HepG2 (cell line): ENCODE measurements around the gene HHLA2. TPM values are rescaled to one million over a fixed set of nuclear protein-coding genes. Genes with fewer than 3 reads are reported as not detected.
"Not testable (repeated sequence)": the region's sequence is repeated elsewhere in the genome, so short reads cannot be mapped to it uniquely, and the experiment has no call there.

Experiments
- ATAC-seq: fragments of 200-7000 bp; cut with Tn5 transposase; 3 replicates; pipeline ENCODE4 v1.9.1; 2020; ENCODE audit warnings: mild to moderate bottlenecking, moderate library complexity
- BruUV-seq: library from RNA; stranded (reverse); fragments of 400-500 nt; replicated peaks from 2 replicates; lab custom pipeline; 2021; lab: Mats Ljungman, UMichigan
- CTCF ChIA-PET: fragments of 300-600 bp; formaldehyde crosslinking; extraction: SDS; loops from one replicate; lab custom pipeline; 2021; ENCODE audit warnings: low total read pairs, inconsistent platforms, low intra/inter-chr PET ratio; lab: Yijun Ruan, JAX
- POLR2A ChIA-PET: fragments of 350-600 bp; sonication (Branson Sonifier 250); formaldehyde crosslinking; loops from one replicate; lab custom pipeline; 2020; ENCODE audit warnings: antibody characterized with exemption, inconsistent platforms; lab: Yijun Ruan, JAX
- DNase-seq: peaks from one replicate; pipeline ENCODE4 v3.0.0-alpha.2; 2015; ENCODE audit warnings: low spot score
- FAIRE-seq: peaks from 3 replicates; lab custom pipeline; 2011; peaks lifted over from hg19 to GRCh38; lab: Jason Lieb, UNC
- H2AFZ ChIP-seq: one replicate; pipeline ENCODE4 v1.6.1; 2011; ENCODE audit warnings: low read length, inconsistent platforms
- H3K27ac ChIP-seq: fragments of 300-600 bp; 3 replicates; pipeline ENCODE4 v1.8.0; 2011; ENCODE audit warnings: mixed run types, mild to moderate bottlenecking, mixed read lengths, low read length, inconsistent platforms; ENCODE audit not compliant: insufficient read depth; ENCODE audit errors: extremely low read length
- H3K27me3 ChIP-seq, 2 experiments: fragments of 200-600 bp in 1 of 2; 2 replicates in 1 of 2; 3 replicates in 1 of 2; pipeline versions ENCODE4 v1.6.0 to v1.8.0; 2011; ENCODE audit warnings: low read length in 2 of 2, mild to moderate bottlenecking in 2 of 2, moderate library complexity in 2 of 2, inconsistent platforms in 1 of 2; ENCODE audit not compliant: insufficient read depth in 2 of 2, control insufficient read depth in 1 of 2
- H3K36me3 ChIP-seq, 2 experiments: fragments of 200-600 bp in 1 of 2; replicated peaks in 1 of 2; 2 replicates in 1 of 2; 3 replicates in 1 of 2; pipeline versions ENCODE4 v1.5.1 to v1.8.0; 2011; ENCODE audit warnings: low read length in 2 of 2, inconsistent platforms in 1 of 2; ENCODE audit not compliant: insufficient read depth in 2 of 2, control insufficient read depth in 1 of 2
- H3K4me1 ChIP-seq: 2 replicates; pipeline ENCODE4 v1.5.1; 2012; ENCODE audit warnings: low read length, inconsistent platforms; ENCODE audit not compliant: insufficient read depth
- H3K4me2 ChIP-seq: 2 replicates; pipeline ENCODE4 v1.6.0; 2011; ENCODE audit warnings: low read depth, low read length, inconsistent platforms
- H3K4me3 ChIP-seq, 3 experiments: fragments of 200-600 bp in 1 of 3; sonication (generic), shearing (Covaris generic) in 1 of 3; replicated peaks in 1 of 3; 2 replicates each; pipeline ENCODE4 v1.5.1; 2011 to 2016; ENCODE audit warnings: low read length in 3 of 3, inconsistent platforms in 2 of 3, low read depth in 2 of 3, mild to moderate bottlenecking in 2 of 3, control low read depth in 1 of 3, mixed read lengths in 1 of 3; ENCODE audit not compliant: insufficient read depth in 1 of 3
- H3K79me2 ChIP-seq: one replicate; pipeline ENCODE4 v1.6.1; 2011; ENCODE audit warnings: low read length, inconsistent platforms; ENCODE audit not compliant: insufficient read depth
- H3K9ac ChIP-seq: 2 replicates; pipeline ENCODE4 v1.6.0; 2011; ENCODE audit warnings: mild to moderate bottlenecking, low read depth, low read length, inconsistent platforms; ENCODE audit not compliant: insufficient read depth
- H3K9me3 ChIP-seq: 2 replicates; pipeline ENCODE4 v1.5.1; 2012; ENCODE audit warnings: mild to moderate bottlenecking, low read length
- H4K20me1 ChIP-seq: 2 replicates; pipeline ENCODE4 v1.6.0; 2011; ENCODE audit warnings: inconsistent platforms, mild to moderate bottlenecking, low read length, moderate library complexity; ENCODE audit not compliant: insufficient read depth
- ESRRA ChIP-seq: sonication (generic); formaldehyde crosslinking; IDR thresholded peaks from 2 replicates; pipeline ENCODE4 v1.5.1; 2020; ENCODE audit warnings: mild to moderate bottlenecking, low read depth, missing genetic modification reagents
- ZBTB40 ChIP-seq, 2 experiments: fragments of 450-650 bp in 1 of 2; sonication (generic) in 1 of 2; formaldehyde crosslinking in 1 of 2; IDR thresholded peaks; 2 replicates each; pipeline versions ENCODE4 v1.6.1 to v1.8.0; 2016 to 2022; ENCODE audit warnings: antibody characterized with exemption in 1 of 2, mild to moderate bottlenecking in 1 of 2, missing genetic modification reagents in 1 of 2
- WGBS: methylation state at CpG from one replicate; pipeline ENCODE4 v1.1.6; 2017; ENCODE audit warnings: low lambda C conversion rate; 5-methylcytosine and 5-hydroxymethylcytosine counted together
- in situ Hi-C: cut with HindIII; loops from 2 replicates; pipeline ENCODE4 v1.10.0; 2017; ENCODE audit warnings: low pct_unique_long_range_greater_than_20kb; ENCODE audit not compliant: extremely low pct_ligation_motif_present
- intact Hi-C: fragments of 100-400 bp; cut with micrococcal nuclease; formaldehyde crosslinking; loops from one replicate; pipeline ENCODE4 v1.10.0; 2022; ENCODE audit not compliant: unreplicated experiment
- polyA plus RNA-seq, 8 experiments: library from polyadenylated mRNA; depleted of rRNA in 3 of 8; stranded (reverse) in 7 of 8; unstranded in 1 of 8; fragments of >200 nt; fragmentation: Illumina TruSeq in 4 of 8; extraction: Trizol in 4 of 8; gene quantifications; 2 replicates each; pipeline versions ENCODE4 v1.2.1 to v1.2.3, GENCODE V29; 2011 to 2016; ENCODE audit warnings: low read depth in 4 of 8, missing spikeins in 1 of 8, mixed read lengths in 1 of 8; ENCODE audit not compliant: insufficient read depth in 1 of 8
- total RNA-seq, 5 experiments: library from RNA; depleted of rRNA; stranded (reverse); fragments of >200 nt; fragmentation: Illumina TruSeq; extraction: Trizol; gene quantifications; 2 replicates each; pipeline ENCODE4 v1.2.3, GENCODE V29; 2016; ENCODE audit warnings: low read depth in 1 of 5

Gene HHLA2
- total and polyA plus RNA-seq, 2 of the 13 experiments (the other 11 are each of a cell fraction or from before 2014, with no cell fraction given) = not detected

- TF ChIP-seq ZBTB40 (IDR thresholded peaks at IDR 0.05) (no peak), ZBTB40 (CRISPR knock-in tag; IDR thresholded peaks at IDR 0.05) (no peak), ESRRA (CRISPR knock-in tag) (no peak)
Observed at GRCh38 chr3:108271626-108272025, 24.7 kb upstream of the HHLA2 start (continued).

GRCh38 chr3:108279066-108279465, 17.3 kb upstream of the HHLA2 start:
- CTCF ChIA-PET, H3K79me2 ChIP-seq, H3K4me2 ChIP-seq, H4K20me1 ChIP-seq, intact Hi-C loops, DNase-seq, BruUV-seq, H3K36me3 ChIP-seq, in situ Hi-C loops, H3K27me3 ChIP-seq, ATAC-seq, H3K4me3 ChIP-seq, POLR2A ChIA-PET, FAIRE-seq, H3K9ac ChIP-seq, H3K4me1 ChIP-seq, H2AFZ ChIP-seq, H3K27ac ChIP-seq: not testable (repeated sequence)
- H3K9me3 ChIP-seq = peaks cover 26% of the 10 kb centered on the region
- 22% methylated on average over 4 of the region's 4 CpGs for WGBS
